ENCODE results near the gene HK3.

Gene HK3

DNA sequence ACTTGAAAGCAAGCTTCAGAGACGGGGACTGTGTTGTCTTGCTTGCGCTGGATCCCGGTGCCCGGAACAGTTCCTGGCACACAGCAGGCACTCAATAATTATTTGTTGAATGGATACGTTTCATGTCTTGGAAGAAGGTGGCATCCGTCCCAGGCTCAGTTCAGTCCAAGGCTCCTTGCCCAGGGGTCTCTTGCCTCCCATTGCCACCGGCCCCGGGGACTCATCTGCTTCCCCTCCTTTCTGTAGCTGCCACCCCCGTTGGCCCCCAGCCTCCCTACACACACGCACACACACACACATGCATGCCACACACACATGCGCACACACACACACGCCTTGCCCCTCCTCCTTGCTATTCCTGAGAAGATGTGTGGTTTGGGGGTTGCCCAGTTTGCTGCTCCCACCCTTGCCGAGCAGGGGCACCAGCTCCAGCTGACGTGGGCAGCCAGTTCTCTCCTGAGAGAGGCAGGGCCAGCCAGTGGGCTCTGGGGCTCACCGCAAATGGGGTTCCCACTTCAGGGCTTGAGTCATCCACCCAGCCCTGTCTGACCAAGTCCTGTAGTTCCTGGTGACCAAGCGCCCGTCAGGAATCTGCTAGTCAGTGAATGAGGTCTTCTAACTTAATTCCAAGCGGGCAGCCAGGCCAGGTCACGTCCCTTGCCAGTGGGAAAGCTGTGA is 41.8 kb downstream of the HK3 start:
- no peaks in the 10 kb centered on the region for H3K36me3 ChIP-seq (ENCODE audit: control insufficient read depth, insufficient read depth, low read length)
- no peaks in the 10 kb centered on the region for H3K27me3 ChIP-seq (ENCODE audit: control insufficient read depth, insufficient read depth, low read length)
- H3K4me3 ChIP-seq (ENCODE audit: low read length): no peak overlapping the region
- H3K27ac ChIP-seq (ENCODE audit: low read depth, low read length): no peak overlapping the region
- H3K9ac ChIP-seq (ENCODE audit: low read length): no peak overlapping the region
- no peaks in the 10 kb centered on the region for H3K4me1 ChIP-seq (ENCODE audit: control insufficient read depth, insufficient read depth, low read length)

DNA sequence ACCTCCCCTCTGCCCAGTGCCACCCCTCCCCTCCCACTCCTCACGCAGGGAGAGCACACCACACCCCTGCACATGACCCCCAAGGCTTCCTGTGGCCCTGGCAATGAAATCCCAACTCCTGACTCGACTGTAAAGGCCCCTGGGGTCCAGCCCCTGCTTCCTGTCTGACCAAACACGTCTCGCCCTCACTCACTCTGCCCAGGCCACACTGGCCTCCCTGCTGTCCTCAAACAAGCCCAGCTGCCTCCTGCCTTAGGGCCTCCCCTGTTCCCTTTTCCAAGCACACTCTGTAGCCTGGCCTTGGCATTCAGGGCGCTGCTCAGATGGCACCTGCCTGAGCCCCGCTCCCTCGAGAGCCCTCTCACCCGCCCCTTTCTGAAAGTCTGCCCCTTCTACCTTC is 42.4 kb downstream of the HK3 start:
- no peak overlapping the region for H3K4me3 ChIP-seq (ENCODE audit: low read length)
- H3K36me3 ChIP-seq (ENCODE audit: control insufficient read depth, insufficient read depth, low read length): no peaks in the 10 kb centered on the region
- no peak overlapping the region for H3K27ac ChIP-seq (ENCODE audit: low read depth, low read length)
- peaks cover 3% of the 10 kb centered on the region for H3K27me3 ChIP-seq (ENCODE audit: control insufficient read depth, insufficient read depth, low read length)
- H3K9ac ChIP-seq (ENCODE audit: low read length): no peak overlapping the region
- H3K4me1 ChIP-seq (ENCODE audit: control insufficient read depth, insufficient read depth, low read length): no peaks in the 10 kb centered on the region

DNA sequence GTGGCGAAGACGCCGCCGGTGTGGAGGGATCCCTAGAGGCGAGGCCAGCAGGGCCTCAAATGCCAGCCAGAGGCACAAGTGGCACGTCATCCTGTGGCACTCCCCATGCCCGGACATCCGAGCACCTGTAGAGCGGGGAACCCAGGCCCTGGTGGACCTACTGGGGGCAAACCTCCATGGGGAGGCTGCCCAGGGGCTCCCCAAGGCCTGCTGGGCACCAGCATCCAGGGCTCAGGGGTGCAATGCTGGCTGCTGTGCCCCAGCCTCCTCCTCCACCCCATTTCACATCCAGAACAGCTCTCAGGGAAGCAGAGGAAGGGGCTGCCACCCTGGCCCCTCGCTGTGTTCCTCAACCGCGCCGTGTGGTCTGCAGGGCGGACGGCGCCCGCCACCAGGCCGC is 43.5 kb downstream of the HK3 start:
- Histone ChIP-seq H3K27ac (ENCODE audit: low read depth, low read length) (no peak overlapping the region), H3K36me3 (ENCODE audit: control insufficient read depth, insufficient read depth, low read length) (no peaks in the 10 kb centered on the region), H3K4me3 (ENCODE audit: low read length) (no peak overlapping the region), H3K4me1 (ENCODE audit: control insufficient read depth, insufficient read depth, low read length) (no peaks in the 10 kb centered on the region), H3K9ac (ENCODE audit: low read length) (no peak overlapping the region), H3K27me3 (ENCODE audit: control insufficient read depth, insufficient read depth, low read length) (peaks cover 3% of the 10 kb centered on the region)

GRCh38 chr5:176854164-176854563 is 45.0 kb downstream of the HK3 start:
- no peaks in the 10 kb centered on the region for H3K4me1 ChIP-seq (ENCODE audit: control insufficient read depth, insufficient read depth, low read length)
- H3K27ac ChIP-seq (ENCODE audit: low read depth, low read length): no peak overlapping the region
- H3K36me3 ChIP-seq (ENCODE audit: control insufficient read depth, insufficient read depth, low read length): no peaks in the 10 kb centered on the region
- H3K9ac ChIP-seq (ENCODE audit: low read length): no peak overlapping the region
- no peak overlapping the region for H3K4me3 ChIP-seq (ENCODE audit: low read length)
- H3K27me3 ChIP-seq (ENCODE audit: control insufficient read depth, insufficient read depth, low read length): peaks cover 3% of the 10 kb centered on the region

DNA sequence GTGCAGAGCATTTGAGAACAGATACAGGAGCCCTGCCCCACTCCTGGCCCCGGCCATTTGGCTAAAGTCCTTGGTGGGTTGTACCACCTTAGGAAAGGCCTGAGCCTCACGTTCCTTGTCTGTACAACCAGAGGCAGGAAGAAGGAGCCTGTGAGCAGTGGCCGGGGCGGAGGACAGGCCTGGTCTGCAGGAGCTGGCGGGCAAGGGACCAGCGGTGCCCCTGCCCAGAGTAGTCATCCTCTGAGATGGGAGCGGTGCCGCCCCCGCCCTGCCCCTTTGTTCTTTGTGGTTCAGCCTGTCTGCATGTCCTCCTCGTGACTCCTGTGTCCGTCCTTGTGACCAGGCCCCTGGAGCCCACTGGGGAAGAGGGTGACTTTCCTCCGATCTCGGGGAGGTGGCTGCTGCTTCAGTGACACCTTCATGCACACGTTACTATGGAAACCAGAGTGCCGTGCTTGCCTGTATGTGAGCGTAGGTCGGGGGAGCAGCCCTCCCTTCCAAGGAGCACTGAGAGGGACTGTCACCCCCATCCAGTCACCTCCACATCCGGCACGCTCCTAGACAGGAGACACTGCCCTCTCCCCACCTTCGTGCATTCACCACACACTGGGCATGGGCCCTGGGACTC is 45.9 kb downstream of the HK3 start:
- H3K9ac ChIP-seq (ENCODE audit: low read length): no peak overlapping the region
- no peak overlapping the region for H3K4me3 ChIP-seq (ENCODE audit: low read length)
- no peak overlapping the region for H3K27ac ChIP-seq (ENCODE audit: low read depth, low read length)
- no peaks in the 10 kb centered on the region for H3K4me1 ChIP-seq (ENCODE audit: control insufficient read depth, insufficient read depth, low read length)
- H3K36me3 ChIP-seq (ENCODE audit: control insufficient read depth, insufficient read depth, low read length): no peaks in the 10 kb centered on the region
- peaks cover 5% of the 10 kb centered on the region for H3K27me3 ChIP-seq (ENCODE audit: control insufficient read depth, insufficient read depth, low read length)

DNA sequence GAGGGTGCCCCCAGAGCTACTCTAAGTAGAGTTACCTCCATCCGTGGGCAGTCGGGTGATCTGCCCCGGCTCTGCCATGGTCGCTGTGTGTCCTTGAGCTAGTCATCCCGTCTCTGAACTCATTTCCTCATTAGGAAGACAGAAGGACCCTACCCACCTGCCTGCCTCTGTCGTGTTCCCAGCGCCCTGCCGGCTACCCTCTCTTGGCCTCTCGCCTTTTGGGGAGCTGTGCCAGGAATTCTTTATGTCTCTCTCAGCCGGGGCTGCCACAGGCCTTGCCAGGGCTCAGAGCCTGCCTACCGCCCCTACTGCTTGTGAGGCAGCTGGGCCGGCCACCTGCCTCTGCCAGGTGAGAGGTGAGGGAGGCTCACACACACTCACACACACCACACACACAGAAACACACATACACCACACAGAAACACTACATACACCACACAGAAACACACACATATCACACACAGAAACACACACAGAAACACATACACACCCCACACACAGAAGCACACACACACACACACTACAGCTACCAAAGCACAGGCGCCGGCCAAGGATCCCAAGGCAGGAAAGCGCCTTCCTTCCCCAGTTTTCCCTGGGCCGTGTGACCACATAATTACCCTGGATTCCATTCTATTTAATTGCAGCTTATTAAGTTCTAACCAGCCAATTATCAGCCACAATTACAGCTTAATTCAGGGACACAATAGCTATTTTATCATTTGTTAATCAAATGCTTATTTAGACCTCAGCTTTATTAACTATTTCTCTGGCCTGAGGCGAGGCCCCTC is 47.1 kb downstream of the HK3 start:
- H3K27me3 ChIP-seq (ENCODE audit: control insufficient read depth, insufficient read depth, low read length): peaks cover 5% of the 10 kb centered on the region
- H3K4me3 ChIP-seq (ENCODE audit: low read length): no peak overlapping the region
- H3K36me3 ChIP-seq (ENCODE audit: control insufficient read depth, insufficient read depth, low read length): no peaks in the 10 kb centered on the region
- H3K4me1 ChIP-seq (ENCODE audit: control insufficient read depth, insufficient read depth, low read length): no peaks in the 10 kb centered on the region
- H3K9ac ChIP-seq (ENCODE audit: low read length): no peak overlapping the region
- no peak overlapping the region for H3K27ac ChIP-seq (ENCODE audit: low read depth, low read length)

DNA sequence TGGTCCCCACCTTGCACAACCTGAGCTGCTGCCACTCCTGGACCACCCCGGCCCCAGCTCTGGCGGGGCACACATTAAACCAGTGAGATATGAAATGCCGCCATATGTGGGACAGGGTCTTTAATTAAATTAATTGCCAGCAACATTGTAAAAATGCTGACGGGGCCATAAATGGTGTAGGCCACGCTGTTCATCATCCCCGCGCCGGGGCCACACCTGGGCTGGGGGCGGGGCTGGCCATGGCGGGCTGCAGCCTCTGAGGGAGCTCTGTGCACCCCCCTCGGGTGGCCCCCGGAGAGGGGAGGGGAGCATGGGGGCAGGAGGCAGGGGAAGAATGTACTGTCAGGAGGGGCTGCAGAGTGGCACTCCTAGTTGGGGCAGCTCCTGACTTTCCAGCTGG is 47.8 kb downstream of the HK3 start:
- Histone ChIP-seq H3K4me1 (ENCODE audit: control insufficient read depth, insufficient read depth, low read length) (no peaks in the 10 kb centered on the region), H3K27me3 (ENCODE audit: control insufficient read depth, insufficient read depth, low read length) (peaks cover 5% of the 10 kb centered on the region), H3K27ac (ENCODE audit: low read depth, low read length) (no peak overlapping the region), H3K9ac (ENCODE audit: low read length) (no peak overlapping the region), H3K4me3 (ENCODE audit: low read length) (no peak overlapping the region), H3K36me3 (ENCODE audit: control insufficient read depth, insufficient read depth, low read length) (no peaks in the 10 kb centered on the region)

DNA sequence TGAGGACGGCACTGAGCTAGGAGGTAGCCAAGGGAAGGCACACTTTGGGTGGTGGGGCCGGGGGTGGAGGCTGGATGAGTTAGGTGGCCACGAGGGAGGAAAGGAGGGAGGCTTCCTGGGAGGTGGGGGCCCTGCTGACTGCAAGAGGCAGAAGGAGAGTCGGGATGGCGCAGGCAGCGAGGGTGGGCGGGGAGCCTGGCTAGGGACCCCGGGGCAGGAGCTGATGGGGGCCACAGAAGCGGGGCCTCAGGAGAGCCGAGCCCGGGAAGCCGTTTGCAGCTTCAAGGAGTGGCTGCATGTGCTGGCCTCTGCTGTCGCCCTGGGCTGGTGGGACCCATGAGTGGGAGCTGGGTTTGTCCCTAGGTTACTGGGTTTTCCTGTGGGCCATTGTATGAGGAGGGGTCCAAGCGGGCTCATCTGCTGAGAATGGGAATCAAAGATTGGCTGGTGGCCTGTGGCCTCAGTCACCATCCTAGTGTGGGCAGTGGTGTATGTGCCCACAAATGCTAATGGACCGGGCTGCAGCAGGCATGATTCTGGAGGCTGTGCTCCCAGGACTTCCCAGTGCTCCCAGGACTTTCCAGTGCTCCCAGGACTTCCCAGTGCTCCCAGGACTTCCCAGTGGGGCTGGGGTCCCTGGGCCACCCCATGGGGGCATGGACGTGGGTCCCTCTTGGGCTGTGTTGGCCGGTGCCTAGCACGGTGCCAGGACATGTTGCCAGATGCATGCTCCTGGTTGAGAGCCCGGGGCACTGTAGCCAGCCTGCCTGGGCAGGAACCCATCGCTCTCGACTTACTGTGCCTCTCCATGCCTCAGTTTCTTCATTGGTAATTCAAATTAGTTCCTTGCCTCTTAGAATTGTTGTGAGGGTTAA is 48.5 kb downstream of the HK3 start:
- Histone ChIP-seq H3K27me3 (ENCODE audit: control insufficient read depth, insufficient read depth, low read length) (peaks cover 5% of the 10 kb centered on the region), H3K4me1 (ENCODE audit: control insufficient read depth, insufficient read depth, low read length) (no peaks in the 10 kb centered on the region), H3K4me3 (ENCODE audit: low read length) (no peak overlapping the region), H3K9ac (ENCODE audit: low read length) (no peak overlapping the region), H3K36me3 (ENCODE audit: control insufficient read depth, insufficient read depth, low read length) (no peaks in the 10 kb centered on the region), H3K27ac (ENCODE audit: low read depth, low read length) (no peak overlapping the region)

GRCh38 chr5:176849611-176850227 is 49.4 kb downstream of the HK3 start:
- Histone ChIP-seq H3K27me3 (ENCODE audit: control insufficient read depth, insufficient read depth, low read length) (peaks cover 5% of the 10 kb centered on the region), H3K4me1 (ENCODE audit: control insufficient read depth, insufficient read depth, low read length) (no peaks in the 10 kb centered on the region), H3K27ac (ENCODE audit: low read depth, low read length) (no peak overlapping the region), H3K4me3 (ENCODE audit: low read length) (no peak overlapping the region), H3K9ac (ENCODE audit: low read length) (no peak overlapping the region), H3K36me3 (ENCODE audit: control insufficient read depth, insufficient read depth, low read length) (no peaks in the 10 kb centered on the region)

DNA sequence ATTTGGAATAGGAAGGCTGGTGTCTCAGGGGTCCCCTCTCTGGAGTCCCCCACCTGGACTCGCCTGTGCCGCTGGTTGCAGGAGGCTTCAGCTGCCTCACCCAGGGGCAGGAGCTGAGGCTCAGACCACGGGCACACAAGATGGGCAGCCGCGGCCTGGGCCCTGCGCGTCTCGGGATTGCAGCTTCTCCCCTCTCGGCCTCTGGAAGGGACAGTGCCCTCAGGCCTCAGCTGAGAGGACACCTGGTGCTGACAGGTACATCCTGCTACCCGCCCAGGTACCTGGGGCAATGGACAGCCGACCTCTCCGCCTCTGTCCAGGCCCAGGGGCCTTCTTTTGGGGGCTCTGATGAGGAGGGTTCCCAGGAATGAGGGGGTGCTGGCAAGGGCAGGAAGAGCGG is 50.5 kb downstream of the HK3 start:
- Histone ChIP-seq H3K9ac (ENCODE audit: low read length) (no peak overlapping the region), H3K27me3 (ENCODE audit: control insufficient read depth, insufficient read depth, low read length) (peaks cover 5% of the 10 kb centered on the region), H3K4me1 (ENCODE audit: control insufficient read depth, insufficient read depth, low read length) (no peaks in the 10 kb centered on the region), H3K36me3 (ENCODE audit: control insufficient read depth, insufficient read depth, low read length) (no peaks in the 10 kb centered on the region), H3K4me3 (ENCODE audit: low read length) (no peak overlapping the region), H3K27ac (ENCODE audit: low read depth, low read length) (no peak overlapping the region)

- no peak overlapping the region for H3K9ac ChIP-seq (ENCODE audit: low read length)
- H3K36me3 ChIP-seq (ENCODE audit: control insufficient read depth, insufficient read depth, low read length): no peaks in the 10 kb centered on the region
- no peak overlapping the region for H3K27ac ChIP-seq (ENCODE audit: low read depth, low read length)
- H3K4me1 ChIP-seq (ENCODE audit: control insufficient read depth, insufficient read depth, low read length): no peaks in the 10 kb centered on the region
- no peak overlapping the region for H3K4me3 ChIP-seq (ENCODE audit: low read length)
- peaks cover 5% of the 10 kb centered on the region for H3K27me3 ChIP-seq (ENCODE audit: control insufficient read depth, insufficient read depth, low read length)
Observed at GRCh38 chr5:176847726-176848290, 51.3 kb downstream of the HK3 start.

Measured in rectal smooth muscle tissue (tissue), 1 donor.